Measurements from ENCODE around the gene TMEM37. TPM values are rescaled to one million over a fixed set of nuclear protein-coding genes. Genes with fewer than 3 reads are reported as not detected.

Gene TMEM37
- total and polyA plus RNA-seq, 2 of the 13 experiments (the other 11 are each of a cell fraction or from before 2014, with no cell fraction given) = 37.7 to 115 TPM

DNA sequence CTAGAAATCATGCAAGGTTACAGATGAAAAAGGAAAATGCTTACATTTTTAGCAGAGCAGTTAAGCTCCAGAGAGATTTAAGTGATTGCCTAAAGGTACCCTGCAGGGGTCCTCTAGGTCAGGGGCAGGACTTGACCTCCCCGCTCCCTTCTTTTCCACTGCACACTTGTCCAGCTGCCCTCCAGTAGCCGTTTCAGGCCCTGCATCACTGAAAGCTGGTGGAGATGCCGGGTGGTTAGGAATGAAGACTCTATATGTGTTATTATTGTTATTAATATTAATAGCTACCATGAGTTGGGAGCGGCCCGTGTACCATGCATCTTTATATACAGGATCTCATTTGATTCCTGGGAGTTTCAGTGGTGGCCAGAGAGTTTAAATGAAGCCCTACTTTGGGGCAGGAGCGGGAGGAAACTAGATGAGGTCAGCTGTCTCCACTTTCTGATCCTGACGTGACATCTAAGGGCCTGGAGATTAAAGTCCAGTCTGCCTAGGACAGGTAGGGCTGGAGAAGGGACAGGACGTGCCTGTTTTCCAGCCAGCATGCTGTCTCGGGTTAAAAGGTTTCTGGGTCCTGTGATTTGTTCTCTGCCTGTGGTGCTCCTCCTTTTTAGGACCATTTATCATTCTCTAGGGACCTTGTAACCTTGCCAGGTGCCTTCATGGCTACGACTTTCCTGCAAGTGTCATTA is 2.1 kb downstream of the TMEM37 start (continued):
- TF ChIP-seq, protein P1, sequence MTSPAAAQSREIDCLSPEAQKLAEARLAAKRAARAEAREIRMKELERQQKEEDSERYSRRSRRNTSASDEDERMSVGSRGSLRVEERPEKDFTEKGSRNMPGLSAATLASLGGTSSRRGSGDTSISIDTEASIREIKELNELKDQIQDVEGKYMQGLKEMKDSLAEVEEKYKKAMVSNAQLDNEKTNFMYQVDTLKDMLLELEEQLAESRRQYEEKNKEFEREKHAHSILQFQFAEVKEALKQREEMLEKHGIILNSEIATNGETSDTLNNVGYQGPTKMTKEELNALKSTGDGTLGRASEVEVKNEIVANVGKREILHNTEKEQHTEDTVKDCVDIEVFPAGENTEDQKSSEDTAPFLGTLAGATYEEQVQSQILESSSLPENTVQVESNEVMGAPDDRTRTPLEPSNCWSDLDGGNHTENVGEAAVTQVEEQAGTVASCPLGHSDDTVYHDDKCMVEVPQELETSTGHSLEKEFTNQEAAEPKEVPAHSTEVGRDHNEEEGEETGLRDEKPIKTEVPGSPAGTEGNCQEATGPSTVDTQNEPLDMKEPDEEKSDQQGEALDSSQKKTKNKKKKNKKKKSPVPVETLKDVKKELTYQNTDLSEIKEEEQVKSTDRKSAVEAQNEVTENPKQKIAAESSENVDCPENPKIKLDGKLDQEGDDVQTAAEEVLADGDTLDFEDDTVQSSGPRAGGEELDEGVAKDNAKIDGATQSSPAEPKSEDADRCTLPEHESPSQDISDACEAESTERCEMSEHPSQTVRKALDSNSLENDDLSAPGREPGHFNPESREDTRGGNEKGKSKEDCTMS (CRISPR knock-in tag; conservative IDR thresholded peaks at IDR 0.05) = no peak
- TF ChIP-seq HIC2 (CRISPR knock-in tag; IDR thresholded peaks at IDR 0.05; ENCODE audit: low read depth) = no peak
- TF ChIP-seq ZNF777 (CRISPR knock-in tag; IDR thresholded peaks at IDR 0.05) = no peak
- no peak for TF ChIP-seq TP53 (CRISPR knock-in tag; conservative IDR thresholded peaks at IDR 0.05)
- TF ChIP-seq JDP2 (CRISPR knock-in tag; IDR thresholded peaks at IDR 0.05; ENCODE audit: borderline replicate concordance) = no peak
- TF ChIP-seq ZNF740 (CRISPR knock-in tag; IDR thresholded peaks at IDR 0.05) = no peak
- TF ChIP-seq KLF16 (CRISPR knock-in tag; IDR thresholded peaks at IDR 0.05) = no peak
- peak; percentile 91 for TF ChIP-seq MED1 (CRISPR knock-in tag; IDR thresholded peaks at IDR 0.05)
- TF ChIP-seq ZNF274 (CRISPR knock-in tag; IDR thresholded peaks at IDR 0.05) = no peak
- no peak for TF ChIP-seq ZNF607 (CRISPR knock-in tag; IDR thresholded peaks at IDR 0.05; ENCODE audit: borderline replicate concordance)
- no peak for TF ChIP-seq ZSCAN30 (CRISPR knock-in tag; IDR thresholded peaks at IDR 0.05)
- TF ChIP-seq HNF4G (IDR thresholded peaks at IDR 0.05; ENCODE audit: borderline replicate concordance, low read depth, low read length) = no peak; the same call in 1 of the 2 replicates
- peak; percentile 74; the same call in 1 of the 2 replicates for TF ChIP-seq HNF4G (CRISPR knock-in tag; IDR thresholded peaks at IDR 0.05; ENCODE audit: borderline replicate concordance, low read depth)
- TF ChIP-seq ZNF326 (CRISPR knock-in tag; IDR thresholded peaks at IDR 0.05; ENCODE audit: borderline replicate concordance) = no peak
- no peak for TF ChIP-seq PCBP1 (IDR thresholded peaks at IDR 0.05; ENCODE audit: borderline replicate concordance, low read depth, low read length)
- no peak for TF ChIP-seq TERF1 (CRISPR knock-in tag; IDR thresholded peaks at IDR 0.05)
- no peak for TF ChIP-seq ARNT2 (CRISPR knock-in tag; IDR thresholded peaks at IDR 0.05; ENCODE audit: low read depth)
- TF ChIP-seq ZNF782 (CRISPR knock-in tag; IDR thresholded peaks at IDR 0.05; ENCODE audit: borderline replicate concordance) = no peak
- TF ChIP-seq ZNF296 (CRISPR knock-in tag; conservative IDR thresholded peaks at IDR 0.05) = no peak
- no peak; the same call in 1 of the 2 replicates for TF ChIP-seq NFKB2 (CRISPR knock-in tag; IDR thresholded peaks at IDR 0.05; ENCODE audit: borderline replicate concordance)
- TF ChIP-seq, protein P2, sequence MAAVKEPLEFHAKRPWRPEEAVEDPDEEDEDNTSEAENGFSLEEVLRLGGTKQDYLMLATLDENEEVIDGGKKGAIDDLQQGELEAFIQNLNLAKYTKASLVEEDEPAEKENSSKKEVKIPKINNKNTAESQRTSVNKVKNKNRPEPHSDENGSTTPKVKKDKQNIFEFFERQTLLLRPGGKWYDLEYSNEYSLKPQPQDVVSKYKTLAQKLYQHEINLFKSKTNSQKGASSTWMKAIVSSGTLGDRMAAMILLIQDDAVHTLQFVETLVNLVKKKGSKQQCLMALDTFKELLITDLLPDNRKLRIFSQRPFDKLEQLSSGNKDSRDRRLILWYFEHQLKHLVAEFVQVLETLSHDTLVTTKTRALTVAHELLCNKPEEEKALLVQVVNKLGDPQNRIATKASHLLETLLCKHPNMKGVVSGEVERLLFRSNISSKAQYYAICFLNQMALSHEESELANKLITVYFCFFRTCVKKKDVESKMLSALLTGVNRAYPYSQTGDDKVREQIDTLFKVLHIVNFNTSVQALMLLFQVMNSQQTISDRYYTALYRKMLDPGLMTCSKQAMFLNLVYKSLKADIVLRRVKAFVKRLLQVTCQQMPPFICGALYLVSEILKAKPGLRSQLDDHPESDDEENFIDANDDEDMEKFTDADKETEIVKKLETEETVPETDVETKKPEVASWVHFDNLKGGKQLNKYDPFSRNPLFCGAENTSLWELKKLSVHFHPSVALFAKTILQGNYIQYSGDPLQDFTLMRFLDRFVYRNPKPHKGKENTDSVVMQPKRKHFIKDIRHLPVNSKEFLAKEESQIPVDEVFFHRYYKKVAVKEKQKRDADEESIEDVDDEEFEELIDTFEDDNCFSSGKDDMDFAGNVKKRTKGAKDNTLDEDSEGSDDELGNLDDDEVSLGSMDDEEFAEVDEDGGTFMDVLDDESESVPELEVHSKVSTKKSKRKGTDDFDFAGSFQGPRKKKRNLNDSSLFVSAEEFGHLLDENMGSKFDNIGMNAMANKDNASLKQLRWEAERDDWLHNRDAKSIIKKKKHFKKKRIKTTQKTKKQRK (IDR thresholded peaks at IDR 0.05; ENCODE audit: low read length) = no peak

Data from HepG2 (cell line).